GM18498 (cell line): ENCODE data around the gene DNAJC15.

Source experiments
- ATAC-seq: cut with Tn5 transposase; IDR thresholded peaks from one replicate; pipeline ENCODE4 v1.9.1; 2021; ENCODE audit warnings: mild to moderate bottlenecking, moderate library complexity; ENCODE audit not compliant: unreplicated experiment

Gene DNAJC15

GRCh38 chr13:43150369-43151207 lies 127.2 kb downstream of the DNAJC15 start:
- no peak for ATAC-seq

- no peak for ATAC-seq
Observed at GRCh38 chr13:43153436-43154090, 130.2 kb downstream of the DNAJC15 start.

GRCh38 chr13:43154156-43154651 lies 130.8 kb downstream of the DNAJC15 start:
- no peak for ATAC-seq

- ATAC-seq: no peak
Observed at GRCh38 chr13:43154839-43155238, 131.5 kb downstream of the DNAJC15 start.

GRCh38 chr13:43156916-43157315 lies 133.5 kb downstream of the DNAJC15 start:
- ATAC-seq: no peak

- no peak for ATAC-seq
Observed at GRCh38 chr13:43157796-43158195, 134.4 kb downstream of the DNAJC15 start.

GRCh38 chr13:43158516-43158915 lies 135.1 kb downstream of the DNAJC15 start:
- no peak for ATAC-seq

- ATAC-seq: no peak
Observed at GRCh38 chr13:43159026-43159461, 135.7 kb downstream of the DNAJC15 start.
